GM19043 (cell line): ENCODE measurements around the gene HLCS.

ENCODE experiments used
- ATAC-seq: cut with Tn5 transposase; IDR thresholded peaks from one replicate; pipeline ENCODE4 v1.9.1; 2021; ENCODE audit warnings: low read depth; ENCODE audit not compliant: unreplicated experiment

Gene HLCS

GRCh38 chr21:36788120-36788638 lies 178.3 kb downstream of the HLCS start:
- no peak for ATAC-seq

- no peak for ATAC-seq
Measured at GRCh38 chr21:36786186-36786585, 180.3 kb downstream of the HLCS start.

GRCh38 chr21:36785615-36786014 lies 180.9 kb downstream of the HLCS start:
- ATAC-seq = no peak

- ATAC-seq = no peak
Measured at GRCh38 chr21:36784947-36785346, 181.5 kb downstream of the HLCS start.

GRCh38 chr21:36783612-36784374 lies 182.7 kb downstream of the HLCS start:
- ATAC-seq = no peak

- no peak for ATAC-seq
Measured at GRCh38 chr21:36780861-36781260, 185.6 kb downstream of the HLCS start.

- ATAC-seq = no peak
Measured at GRCh38 chr21:36776981-36777617, 189.4 kb downstream of the HLCS start.

- no peak for ATAC-seq
Measured at GRCh38 chr21:36773995-36774394, 192.5 kb downstream of the HLCS start.

- ATAC-seq = no peak
Measured at GRCh38 chr21:36773117-36773516, 193.4 kb downstream of the HLCS start.

- ATAC-seq = no peak
Measured at GRCh38 chr21:36769051-36769839, 197.2 kb downstream of the HLCS start.

GRCh38 chr21:36768496-36768895 lies 198.0 kb downstream of the HLCS start:
- no peak for ATAC-seq

- ATAC-seq = no peak
Measured at GRCh38 chr21:36767096-36767495, 199.4 kb downstream of the HLCS start.

GRCh38 chr21:36766511-36766910 lies 200.0 kb downstream of the HLCS start:
- ATAC-seq = no peak

- no peak for ATAC-seq
Measured at GRCh38 chr21:36765229-36765628, 201.2 kb downstream of the HLCS start.

GRCh38 chr21:36763305-36763704 lies 203.2 kb downstream of the HLCS start:
- no peak for ATAC-seq

- ATAC-seq = no peak
Measured at GRCh38 chr21:36762642-36763041, 203.8 kb downstream of the HLCS start.

GRCh38 chr21:36761685-36762084 lies 204.8 kb downstream of the HLCS start:
- ATAC-seq = no peak

GRCh38 chr21:36759348-36760083 lies 207.0 kb downstream of the HLCS start:
- ATAC-seq = no peak

GRCh38 chr21:36757196-36757595 lies 209.3 kb downstream of the HLCS start:
- no peak for ATAC-seq

- ATAC-seq = no peak
Measured at GRCh38 chr21:36756527-36756926, 209.9 kb downstream of the HLCS start.
